Gastroesophageal sphincter (tissue), 4 donors: ENCODE measurements around the gene QKI. TPM values are rescaled to one million over a fixed set of nuclear protein-coding genes. Genes with fewer than 3 reads are reported as not detected.

Experiments
- ATAC-seq: fragments of 150-250 bp; one replicate; pipeline ENCODE4 v1.9.1; 2016; ENCODE audit warnings: mild to moderate bottlenecking, moderate library complexity
- H3K27ac ChIP-seq, 4 donors: fragments of 200-600 bp; sonication (generic) in 3 of 4; 1 replicate in 3 of 4; 2 replicates in 1 of 4; pipeline ENCODE4 v1.5.1; 2016 to 2019
- H3K27me3 ChIP-seq: fragments of 200-600 bp; sonication (generic); one replicate; pipeline ENCODE4 v1.5.1; 2019
- H3K36me3 ChIP-seq, 2 donors: fragments of 200-600 bp; sonication (generic); one replicate each; pipeline ENCODE4 v1.5.1; 2019; ENCODE audit warnings: control low read depth in 1 of 2
- H3K4me1 ChIP-seq, 3 donors: fragments of 200-600 bp; sonication (generic); 1 replicate in 2 of 3; 2 replicates in 1 of 3; pipeline ENCODE4 v1.5.1; 2016 to 2019; ENCODE audit warnings: control low read depth in 2 of 3
- H3K4me3 ChIP-seq, 2 donors: fragments of 200-600 bp; sonication (generic); one replicate each; pipeline ENCODE4 v1.5.1; 2019; ENCODE audit warnings: mild to moderate bottlenecking in 1 of 2, moderate library complexity in 1 of 2
- H3K9me3 ChIP-seq, 3 donors: fragments of 200-600 bp; sonication (generic); one replicate each; pipeline ENCODE4 v1.5.1; 2017 to 2019; ENCODE audit warnings: control low read depth in 2 of 3
- CTCF ChIP-seq, 4 experiments: fragments of 200-600 bp in 2 of 4; fragments of 450-650 bp in 2 of 4; sonication (generic) in 1 of 4; IDR thresholded peaks; one replicate each; pipeline ENCODE4 v1.5.1; 2017 to 2019; ENCODE audit warnings: antibody characterized with exemption in 4 of 4, mild to moderate bottlenecking in 2 of 4, moderate library complexity in 2 of 4
- EP300 ChIP-seq: sonication (generic); formaldehyde crosslinking; IDR thresholded peaks from one replicate; pipeline ENCODE4 v1.6.1; 2017; ENCODE audit warnings: antibody characterized with exemption, mild to moderate bottlenecking
- POLR2A ChIP-seq, 2 donors: fragments of 450-650 bp; IDR thresholded peaks; one replicate each; pipeline ENCODE4 v1.6.1; 2017; ENCODE audit warnings: antibody characterized with exemption in 2 of 2, mild to moderate bottlenecking in 2 of 2, moderate library complexity in 1 of 2
- POLR2AphosphoS5 ChIP-seq: sonication (generic); formaldehyde crosslinking; IDR thresholded peaks from one replicate; pipeline ENCODE4 v1.6.1; 2017; ENCODE audit warnings: antibody characterized with exemption
- WGBS, 2 donors: methylation state at CpG; one replicate each; pipeline ENCODE4 v1.1.5; 2018; ENCODE audit warnings: low coverage in 1 of 2; 5-methylcytosine and 5-hydroxymethylcytosine counted together
- total RNA-seq, 4 donors: library from RNA; depleted of rRNA; stranded (reverse); fragments of >200 nt; gene quantifications; one replicate each; pipeline ENCODE4 v1.1.0, GENCODE V29; 2016

Gene QKI
- total RNA-seq, 4 donors from 2014 or later, result 170 to 249 (median 227) TPM

GRCh38 chr6:163599136-163599535 is 184.6 kb downstream of the QKI start:
- no peak for ATAC-seq

GRCh38 chr6:163599684-163600083 is 185.2 kb downstream of the QKI start:
- no peaks in the 10 kb centered on the region for H3K36me3 ChIP-seq
- H3K27ac ChIP-seq, result no peak overlapping the region
- no peak overlapping the region for H3K4me3 ChIP-seq
- no peaks in the 10 kb centered on the region for H3K27me3 ChIP-seq
- WGBS, 2 donors, result 100% methylated on average over 2 of the region's 2 CpGs
- TF ChIP-seq EP300, result no peak
- no peak for TF ChIP-seq POLR2AphosphoS5
- TF ChIP-seq CTCF (IDR thresholded peaks at IDR 0.05), result no peak
- no peak for TF ChIP-seq POLR2A (IDR thresholded peaks at IDR 0.05)
- no peaks in the 10 kb centered on the region for H3K4me1 ChIP-seq
- no peaks in the 10 kb centered on the region for H3K9me3 ChIP-seq
- no peak for ATAC-seq

More at GRCh38 chr6:163599136-163599535, 184.6 kb downstream of the QKI start:
- Histone ChIP-seq H3K9me3 (no peaks in the 10 kb centered on the region), H3K4me3 (no peak overlapping the region), H3K36me3 (no peaks in the 10 kb centered on the region), H3K27me3 (no peaks in the 10 kb centered on the region), H3K27ac (no peak overlapping the region), H3K4me1 (no peaks in the 10 kb centered on the region)
- no peak for TF ChIP-seq POLR2AphosphoS5
- TF ChIP-seq CTCF (IDR thresholded peaks at IDR 0.05), result no peak
- no peak for TF ChIP-seq POLR2A (IDR thresholded peaks at IDR 0.05)
- TF ChIP-seq EP300, result no peak

GRCh38 chr6:163600331-163600730 is 185.8 kb downstream of the QKI start:
- no peak for ATAC-seq
- WGBS, 2 donors, result 44 to 75% methylated on average over 1 to 4 of the region's 5 CpGs
- H3K9me3 ChIP-seq, result no peaks in the 10 kb centered on the region
- TF ChIP-seq EP300 (no peak), POLR2AphosphoS5 (no peak), CTCF (IDR thresholded peaks at IDR 0.05) (no peak), POLR2A (IDR thresholded peaks at IDR 0.05) (no peak)
- H3K36me3 ChIP-seq, result no peaks in the 10 kb centered on the region
- H3K4me3 ChIP-seq, result no peak overlapping the region
- no peaks in the 10 kb centered on the region for H3K27me3 ChIP-seq
- no peaks in the 10 kb centered on the region for H3K4me1 ChIP-seq
- no peak overlapping the region for H3K27ac ChIP-seq

- Histone ChIP-seq H3K36me3 (no peaks in the 10 kb centered on the region), H3K27ac (no peak overlapping the region), H3K9me3 (no peaks in the 10 kb centered on the region), H3K27me3 (no peaks in the 10 kb centered on the region), H3K4me3 (no peak overlapping the region), H3K4me1 (no peaks in the 10 kb centered on the region)
- no peak for TF ChIP-seq CTCF (IDR thresholded peaks at IDR 0.05)
- no peak for TF ChIP-seq POLR2AphosphoS5
- no peak for TF ChIP-seq POLR2A (IDR thresholded peaks at IDR 0.05)
- TF ChIP-seq EP300, result no peak
- ATAC-seq, result no peak
- WGBS, 2 donors, result 100% methylated on average over 1 to 4 of the region's 9 CpGs
Measured at GRCh38 chr6:163600781-163601180, 186.3 kb downstream of the QKI start.

- 94% methylated on average over 10 of the region's 14 CpGs; no CpG with 5 or more reads in 1 of the 2 donors for WGBS, 2 donors
- H3K36me3 ChIP-seq, result no peaks in the 10 kb centered on the region
- ATAC-seq, result no peak
- no peaks in the 10 kb centered on the region for H3K27me3 ChIP-seq
- no peak overlapping the region for H3K27ac ChIP-seq
- H3K4me1 ChIP-seq, result no peaks in the 10 kb centered on the region
- H3K9me3 ChIP-seq, result no peaks in the 10 kb centered on the region
- H3K4me3 ChIP-seq, result no peak overlapping the region
- TF ChIP-seq POLR2AphosphoS5, result no peak
- TF ChIP-seq POLR2A (IDR thresholded peaks at IDR 0.05), result no peak
- no peak for TF ChIP-seq EP300
- no peak for TF ChIP-seq CTCF (IDR thresholded peaks at IDR 0.05)
Measured at GRCh38 chr6:163602851-163603250, 188.3 kb downstream of the QKI start.
